Pancreas (tissue), 10 donors: ENCODE results near the gene BTG4. TPM values are rescaled to one million over a fixed set of nuclear protein-coding genes. Genes with fewer than 3 reads are reported as not detected.

Experiments used
- ATAC-seq, 4 donors: fragments of 200-7000 bp; cut with Tn5 transposase; one replicate each; pipeline versions ENCODE4 v1.8.0 to v1.9.1; 2020; ENCODE audit warnings: mild to moderate bottlenecking in 4 of 4, moderate library complexity in 4 of 4
- DNase-seq, 6 donors: peaks; one replicate each; pipeline ENCODE4 v3.0.0-alpha.2; 2020
- FAIRE-seq: peaks from 2 replicates; lab custom pipeline; 2012; peaks lifted over from hg19 to GRCh38; lab: Jason Lieb, UNC
- H3K27ac ChIP-seq, 4 donors: fragments of 200-600 bp; sonication (generic); 1 replicate in 3 of 4; 2 replicates in 1 of 4; pipeline versions ENCODE4 v1.5.0 to v1.8.0; 2020
- H3K27me3 ChIP-seq, 4 donors: fragments of 200-600 bp; one replicate each; pipeline ENCODE4 v1.8.0; 2021
- H3K36me3 ChIP-seq, 3 donors: fragments of 200-600 bp; sonication (generic) in 1 of 3; one replicate each; pipeline versions ENCODE4 v1.5.0 to v1.8.0; 2020 to 2021
- H3K4me1 ChIP-seq, 3 donors: fragments of 200-600 bp; one replicate each; pipeline ENCODE4 v1.8.0; 2021
- H3K4me3 ChIP-seq, 4 donors: fragments of 200-600 bp; sonication (generic) in 2 of 4; one replicate each; pipeline versions ENCODE4 v1.5.0 to v1.8.0; 2020 to 2021
- H3K9me3 ChIP-seq, 4 donors: fragments of 200-600 bp; one replicate each; pipeline ENCODE4 v1.8.0; 2021
- WGBS, 2 donors: extraction: QIAGEN DNeasy Blood & Tissue Kit; methylation state at CpG; one replicate each; pipeline ENCODE4 v1.1.7; 2013; 5-methylcytosine and 5-hydroxymethylcytosine counted together
- intact Hi-C, 3 donors: fragments of 100-400 bp; cut with DNase I; formaldehyde crosslinking; loops; one replicate each; pipeline versions ENCODE4 v1.11.1 to v1.14.2; 2022
- polyA plus RNA-seq, 2 donors: library from polyadenylated mRNA; stranded (reverse); fragments of 200-250 nt; gene quantifications; one replicate each; pipeline ENCODE4 v1.2.3, GENCODE V29; 2013
- total RNA-seq, 6 donors: library from RNA; stranded (reverse); fragmentation: NEBNext Ultra II Directional in 4 of 6; extraction: Animal tissue kit (Norgen Biotek cat#: 25700) in 4 of 6; gene quantifications; one replicate each; pipeline versions ENCODE4 v1.2.1 to v1.2.4, GENCODE V29; 2021 to 2023
- TF ChIP-seq, protein P1 (sequence below), 4 donors: fragments of 200-600 bp; sonication (generic) in 3 of 4; IDR thresholded peaks; one replicate each; pipeline versions ENCODE4 v1.5.0 to v1.8.0; 2021; ENCODE audit warnings: antibody characterized with exemption in 4 of 4
- donor health status: healthy with polysubstance abuse.
- donor health status: DM: no; HTN: no; CAD: no; lungs with moderate emphysema.
- donor health status: DM: no; HTN: no; CAD: no.
- donor health status: control.
- donor health status: control.
- donor health status: Bipolar disorder and iron deficiency.
- donor health status: DM: yes; HTN: yes; CAD: no.
- donor health status: DM: no; HTN: no; CAD: no.
- donor health status: DM: no; HTN: no; CAD: no.
- donor health status: DM: yes; HTN: yes; CAD: no.

Gene BTG4
- total and polyA plus RNA-seq, 8 donors, result not detected

- no peaks in the 10 kb centered on the region for H3K9me3 ChIP-seq
- DNase-seq, result no peak
- H3K4me3 ChIP-seq, result no peak overlapping the region
- intact Hi-C loops, result loop anchor here in 2 of 3 donors (5.0 kb wide), 1 partner anchor 167 kb away; no protein-coding TSS in a partner anchor
- H3K4me1 ChIP-seq, result no peaks in the 10 kb centered on the region
- FAIRE-seq, result no peak
- no peaks in the 10 kb centered on the region for H3K27me3 ChIP-seq
- ATAC-seq, result no peak
- H3K27ac ChIP-seq, result no peak overlapping the region
- TF ChIP-seq, protein P1, sequence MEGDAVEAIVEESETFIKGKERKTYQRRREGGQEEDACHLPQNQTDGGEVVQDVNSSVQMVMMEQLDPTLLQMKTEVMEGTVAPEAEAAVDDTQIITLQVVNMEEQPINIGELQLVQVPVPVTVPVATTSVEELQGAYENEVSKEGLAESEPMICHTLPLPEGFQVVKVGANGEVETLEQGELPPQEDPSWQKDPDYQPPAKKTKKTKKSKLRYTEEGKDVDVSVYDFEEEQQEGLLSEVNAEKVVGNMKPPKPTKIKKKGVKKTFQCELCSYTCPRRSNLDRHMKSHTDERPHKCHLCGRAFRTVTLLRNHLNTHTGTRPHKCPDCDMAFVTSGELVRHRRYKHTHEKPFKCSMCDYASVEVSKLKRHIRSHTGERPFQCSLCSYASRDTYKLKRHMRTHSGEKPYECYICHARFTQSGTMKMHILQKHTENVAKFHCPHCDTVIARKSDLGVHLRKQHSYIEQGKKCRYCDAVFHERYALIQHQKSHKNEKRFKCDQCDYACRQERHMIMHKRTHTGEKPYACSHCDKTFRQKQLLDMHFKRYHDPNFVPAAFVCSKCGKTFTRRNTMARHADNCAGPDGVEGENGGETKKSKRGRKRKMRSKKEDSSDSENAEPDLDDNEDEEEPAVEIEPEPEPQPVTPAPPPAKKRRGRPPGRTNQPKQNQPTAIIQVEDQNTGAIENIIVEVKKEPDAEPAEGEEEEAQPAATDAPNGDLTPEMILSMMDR (IDR thresholded peaks at IDR 0.05), result no peak
- WGBS, 2 donors, result 62 to 72% methylated on average over 11 of the region's 11 CpGs
- H3K36me3 ChIP-seq, result no peaks in the 10 kb centered on the region
Observed at GRCh38 chr11:111448831-111449557, 63.2 kb downstream of the BTG4 start.

DNA sequence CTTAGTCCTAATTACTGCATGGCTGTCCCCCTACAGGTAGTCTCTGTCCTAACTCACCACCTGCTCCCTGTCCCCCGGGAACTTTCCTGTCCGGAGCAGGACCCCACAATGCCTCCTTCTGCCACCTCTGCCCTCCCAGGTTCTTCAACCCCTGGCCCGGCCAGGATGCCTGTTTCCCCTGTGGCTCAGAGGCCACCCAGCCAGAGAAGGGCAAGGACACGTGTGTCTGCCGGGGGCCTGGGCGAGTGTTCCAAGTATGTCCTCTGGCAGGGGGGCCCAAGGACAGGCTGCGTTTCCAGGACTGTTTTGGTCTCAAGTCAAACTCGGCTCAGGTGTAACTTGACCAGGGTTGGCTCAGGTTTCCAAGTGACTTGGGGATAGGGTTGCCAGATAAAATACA lies 63.8 kb downstream of the BTG4 start:
- Histone ChIP-seq H3K4me3 (no peak overlapping the region), H3K27me3 (no peaks in the 10 kb centered on the region), H3K4me1 (no peaks in the 10 kb centered on the region), H3K9me3 (no peaks in the 10 kb centered on the region), H3K27ac (no peak overlapping the region), H3K36me3 (no peaks in the 10 kb centered on the region)
- TF ChIP-seq, protein P1 (IDR thresholded peaks at IDR 0.05), result no peak
- FAIRE-seq (no peak), ATAC-seq (no peak), DNase-seq (no peak)
- 30 to 37% methylated on average over 8 of the region's 8 CpGs for WGBS, 2 donors
- intact Hi-C loops, result loop anchor here in 2 of 3 donors (5.0 kb wide), 1 partner anchor 166 kb away; no protein-coding TSS in a partner anchor

- Histone ChIP-seq H3K9me3 (no peaks in the 10 kb centered on the region), H3K27me3 (no peaks in the 10 kb centered on the region), H3K4me3 (no peak overlapping the region), H3K36me3 (no peaks in the 10 kb centered on the region), H3K4me1 (no peaks in the 10 kb centered on the region), H3K27ac (no peak overlapping the region)
- no peak for ATAC-seq
- intact Hi-C loops, result loop anchor here in 2 of 3 donors (5.0 kb wide), 1 partner anchor 166 kb away; no protein-coding TSS in a partner anchor
- TF ChIP-seq, protein P1 (IDR thresholded peaks at IDR 0.05), result no peak
- 91 to 93% methylated on average over 5 of the region's 5 CpGs for WGBS, 2 donors
- DNase-seq, result no peak
- no peak for FAIRE-seq
Observed at GRCh38 chr11:111447931-111448330, 64.3 kb downstream of the BTG4 start.

DNA sequence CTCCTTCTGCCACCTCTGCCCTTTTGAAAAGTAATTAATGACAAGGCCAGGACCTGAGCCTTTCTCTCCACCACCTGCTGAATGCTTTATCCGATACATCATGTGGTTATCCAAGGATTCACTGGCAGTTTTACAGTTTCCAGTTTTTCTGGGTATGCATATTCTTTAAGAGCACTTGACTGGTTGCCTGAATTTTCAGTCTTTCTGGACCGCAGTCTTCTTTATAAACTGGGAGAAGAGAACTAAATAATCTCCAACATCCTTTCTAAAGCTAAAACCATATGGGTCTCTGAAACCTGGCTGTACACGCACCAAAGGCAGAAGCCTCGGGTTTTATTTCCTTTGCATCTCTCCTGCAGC lies 65.1 kb downstream of the BTG4 start:
- ATAC-seq, result no peak
- H3K9me3 ChIP-seq, result no peaks in the 10 kb centered on the region
- TF ChIP-seq, protein P1 (IDR thresholded peaks at IDR 0.05), result no peak
- H3K4me3 ChIP-seq, result no peak overlapping the region
- no peaks in the 10 kb centered on the region for H3K36me3 ChIP-seq
- no peak overlapping the region for H3K27ac ChIP-seq
- no peaks in the 10 kb centered on the region for H3K4me1 ChIP-seq
- H3K27me3 ChIP-seq, result no peaks in the 10 kb centered on the region
- intact Hi-C loops, result loop anchor here in 2 of 3 donors (5.0 kb wide), 1 partner anchor 165 kb away; no protein-coding TSS in a partner anchor
- FAIRE-seq, result no peak
- no peak for DNase-seq
- 61 to 77% methylated on average over 4 of the region's 4 CpGs for WGBS, 2 donors
